GM21619 (cell line): Measurements from ENCODE around the gene AKR1C4.

ENCODE experiments used
- ATAC-seq: cut with Tn5 transposase; IDR thresholded peaks from one replicate; pipeline ENCODE4 v1.9.1; 2021; ENCODE audit not compliant: unreplicated experiment

The AKR1C4 gene

GRCh38 chr10:5265139-5265538 lies 68.5 kb downstream of the AKR1C4 start:
- no peak for ATAC-seq

DNA sequence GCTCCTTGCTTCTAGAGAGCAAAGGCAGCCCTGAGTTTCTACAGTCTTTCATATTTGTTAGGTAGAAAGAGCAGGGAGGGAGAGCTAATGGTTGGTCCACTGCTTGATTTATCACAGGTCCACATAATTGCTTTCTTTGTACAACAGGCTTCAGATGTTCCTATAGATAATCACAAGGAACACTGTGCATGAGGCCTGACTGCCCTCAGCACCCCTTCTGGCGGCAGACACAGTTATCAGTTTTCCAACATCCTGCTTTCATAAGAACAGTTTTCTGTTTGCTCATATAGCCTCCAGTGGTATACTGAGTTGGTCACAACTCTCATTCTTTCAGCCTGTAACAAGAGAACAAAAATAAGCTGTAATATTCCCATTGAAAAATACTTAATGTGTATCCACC lies 69.7 kb downstream of the AKR1C4 start:
- no peak for ATAC-seq

- ATAC-seq, result no peak
These were observed 70.2 kb downstream of the AKR1C4 start for GRCh38 chr10:5266804-5267203.

DNA sequence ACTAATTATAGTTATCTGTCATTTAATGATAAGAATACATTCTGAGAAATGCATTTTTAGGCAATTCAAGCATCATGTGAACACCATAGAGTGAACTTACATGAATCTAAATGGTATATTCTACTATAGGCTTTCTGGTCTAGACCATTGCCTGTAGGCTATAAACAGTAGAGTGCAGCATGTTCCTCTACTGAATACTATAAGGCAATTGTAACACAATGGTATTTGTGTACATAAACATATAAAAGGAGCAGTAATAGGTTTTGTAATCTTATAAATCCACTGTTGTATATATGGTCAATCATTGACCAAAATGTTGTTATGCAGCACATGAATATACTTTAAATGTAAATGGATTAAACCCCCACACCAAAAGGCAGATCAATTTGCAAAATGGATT lies 71.6 kb downstream of the AKR1C4 start:
- no peak for ATAC-seq
